ENCODE results near the gene CYP2W1.

The CYP2W1 gene

DNA sequence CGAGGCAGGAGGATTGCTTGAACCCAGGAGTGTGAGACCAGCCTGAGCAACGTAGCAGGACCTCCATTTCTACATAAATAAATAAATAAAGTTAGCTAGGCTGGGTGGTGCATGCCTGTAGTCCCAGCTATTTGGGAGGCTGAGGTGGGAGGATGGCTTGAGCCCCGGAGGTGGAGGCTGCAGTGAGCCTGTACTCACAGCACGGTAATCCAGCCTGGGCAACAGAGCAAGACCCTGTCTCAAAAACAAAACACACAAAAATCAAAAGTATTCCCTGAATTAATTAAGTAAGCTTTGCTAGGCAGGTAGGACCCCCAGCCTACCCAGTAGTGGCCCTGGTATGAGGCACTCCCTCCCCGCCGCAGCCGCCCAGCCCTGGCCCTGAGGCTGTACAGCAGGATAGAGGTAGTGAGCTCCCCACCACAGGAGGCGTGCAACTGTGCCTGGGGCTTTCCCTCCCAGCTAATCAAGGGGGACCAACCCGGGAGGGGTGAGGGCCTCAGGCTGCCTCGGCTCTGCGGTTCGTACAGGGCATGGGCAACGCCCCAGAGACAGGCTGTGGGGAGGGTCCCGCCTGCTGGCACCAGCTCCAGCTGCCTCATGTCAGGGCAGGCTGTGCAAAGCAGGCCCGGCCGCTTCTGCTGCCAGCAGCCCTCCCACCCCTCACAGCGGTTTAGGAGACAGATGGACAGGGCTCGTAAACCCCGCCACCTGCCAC is 1.0 kb upstream of the CYP2W1 start:
- DNase-seq (ENCODE audit: low read depth in 4 of 4, low spot score in 1 of 4) = no peak

DNA sequence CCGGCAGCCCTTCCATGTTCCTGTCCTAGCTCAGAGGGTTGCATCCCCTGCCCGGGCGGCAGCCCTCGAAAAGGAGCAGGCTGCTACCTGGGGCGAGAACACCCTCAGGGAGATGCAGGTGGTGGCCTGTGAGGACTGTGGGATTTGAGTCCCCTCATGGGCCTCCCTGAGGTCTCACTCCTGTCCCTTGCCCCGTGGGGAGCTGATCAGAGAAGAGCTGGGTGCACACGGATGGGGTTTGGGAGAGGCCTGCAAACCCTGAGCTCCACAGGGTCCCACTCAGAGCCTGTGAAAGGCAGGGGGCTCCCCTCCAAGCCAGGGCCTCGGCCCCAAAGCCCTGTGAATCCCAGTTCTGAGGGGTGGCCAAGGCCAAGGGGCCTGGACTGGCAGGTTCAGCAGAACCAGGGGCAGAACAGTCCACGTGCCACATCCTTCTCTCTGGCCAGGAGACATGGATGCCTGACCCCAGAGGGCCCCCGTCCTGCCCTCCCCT is 424 bp upstream of the CYP2W1 start:
- DNase-seq (ENCODE audit: low read depth in 4 of 4, low spot score in 1 of 4) = no peak

DNA sequence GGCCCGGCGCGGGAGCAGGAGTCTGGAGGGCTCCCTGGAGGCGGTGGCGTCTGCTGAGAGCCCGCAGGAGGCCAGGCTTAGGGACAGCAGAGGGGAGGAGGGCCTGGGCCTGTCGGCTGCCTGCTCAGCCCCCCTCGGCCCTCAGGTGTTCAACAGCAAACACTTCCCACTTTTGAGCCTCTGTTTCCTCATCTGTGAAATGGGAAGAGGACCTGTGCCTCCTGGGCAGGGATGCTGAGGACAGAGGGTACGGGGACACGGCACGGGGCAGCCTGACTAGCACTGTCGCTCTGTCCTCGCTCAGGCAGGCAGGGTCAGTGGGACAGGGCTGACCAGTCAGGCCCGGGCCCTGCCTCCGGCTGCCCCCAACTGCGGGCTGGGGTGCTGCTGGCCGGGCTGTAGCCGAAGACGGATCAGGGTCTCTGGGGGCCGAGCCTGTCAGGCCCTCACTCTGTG is 663 bp downstream of the CYP2W1 start:
- DNase-seq (ENCODE audit: low read depth in 4 of 4, low spot score in 1 of 4) = no peak

- DNase-seq (ENCODE audit: low read depth in 4 of 4, low spot score in 1 of 4) = no peak
Measured at GRCh38 chr7:984361-985126, 1.6 kb downstream of the CYP2W1 start.

- no peak for DNase-seq (ENCODE audit: low read depth in 4 of 4, low spot score in 1 of 4)
Measured at GRCh38 chr7:985127-985416, 2.1 kb downstream of the CYP2W1 start.

- no peak for DNase-seq (ENCODE audit: low read depth in 4 of 4, low spot score in 1 of 4)
Measured at GRCh38 chr7:985915-986741, 3.1 kb downstream of the CYP2W1 start.

DNA sequence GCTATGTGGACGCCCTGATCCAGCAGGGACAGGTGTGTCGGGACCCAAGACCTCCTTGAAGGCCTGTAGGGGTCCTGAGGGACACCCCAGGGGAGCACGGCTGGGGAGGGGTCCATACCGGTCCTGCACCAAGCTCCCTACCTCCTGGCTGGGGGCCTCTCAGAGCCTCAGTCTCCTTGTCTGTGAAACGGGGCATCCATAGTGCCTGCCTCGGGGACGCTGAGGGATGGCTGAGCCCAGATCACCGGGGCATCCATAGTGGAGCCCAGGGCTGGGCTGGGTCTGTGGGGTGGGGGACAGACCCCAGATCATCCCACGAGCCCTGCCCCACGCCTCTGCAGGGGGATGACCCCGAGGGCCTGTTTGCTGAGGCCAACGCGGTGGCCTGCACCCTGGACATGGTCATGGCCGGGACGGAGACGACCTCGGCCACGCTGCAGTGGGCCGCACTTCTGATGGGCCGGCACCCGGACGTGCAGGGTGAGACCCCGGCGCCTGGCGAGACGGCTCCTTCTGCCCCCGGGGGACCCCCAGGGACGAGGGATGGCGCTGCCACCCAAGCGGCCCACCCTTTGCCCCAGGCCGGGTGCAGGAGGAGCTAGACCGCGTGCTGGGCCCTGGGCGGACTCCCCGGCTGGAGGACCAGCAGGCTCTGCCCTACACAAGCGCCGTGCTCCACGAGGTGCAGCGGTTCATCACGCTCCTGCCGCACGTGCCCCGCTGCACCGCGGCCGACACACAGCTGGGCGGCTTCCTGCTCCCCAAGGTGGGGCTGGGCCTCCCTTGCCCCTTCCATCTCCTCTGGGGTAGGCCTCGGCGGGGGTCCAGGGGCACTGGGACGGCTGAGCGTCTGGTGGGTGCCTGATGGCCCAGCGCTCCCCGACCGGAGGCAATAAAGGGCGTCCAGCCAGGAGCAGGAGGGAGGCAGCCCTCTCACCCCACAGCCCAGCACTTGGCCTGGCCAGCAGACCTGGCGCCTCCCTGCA is 4.1 kb downstream of the CYP2W1 start:
- DNase-seq (ENCODE audit: low read depth in 4 of 4, low spot score in 1 of 4) = no peak

GRCh38 chr7:987909-988308 is 4.9 kb downstream of the CYP2W1 start:
- DNase-seq (ENCODE audit: low read depth in 4 of 4, low spot score in 1 of 4) = no peak

GRCh38 chr7:988426-988911 is 5.5 kb downstream of the CYP2W1 start:
- no peak for DNase-seq (ENCODE audit: low read depth in 4 of 4, low spot score in 1 of 4)

DNA sequence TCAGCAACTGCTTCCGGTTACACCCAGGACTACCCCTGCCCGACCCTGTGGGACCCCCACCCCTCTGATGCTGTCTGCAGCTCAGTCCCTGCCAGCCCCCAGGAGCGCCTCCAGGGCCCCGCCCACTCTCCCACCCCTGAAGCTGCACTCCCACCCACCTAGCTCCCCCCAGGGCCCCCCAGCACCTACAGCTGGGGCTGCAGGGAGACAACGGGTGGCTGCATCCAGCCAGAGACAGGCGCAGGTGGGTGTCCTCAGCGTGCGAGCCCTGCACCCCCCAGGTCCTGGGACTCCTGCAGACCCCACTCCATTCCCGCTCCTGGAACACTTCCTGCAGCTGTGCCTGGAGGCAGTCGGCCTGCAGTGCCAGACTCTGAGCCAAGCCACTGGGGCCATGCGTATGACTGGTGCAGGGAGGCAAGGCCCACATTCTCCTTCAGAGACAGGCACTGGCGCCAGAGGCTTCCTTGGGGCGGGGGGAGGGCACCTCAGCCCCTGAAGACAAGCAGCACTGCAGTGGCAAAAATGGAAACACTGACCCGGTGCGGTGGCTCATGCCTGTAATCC is 6.1 kb downstream of the CYP2W1 start:
- DNase-seq (ENCODE audit: low read depth in 4 of 4, low spot score in 1 of 4) = no peak

DNA sequence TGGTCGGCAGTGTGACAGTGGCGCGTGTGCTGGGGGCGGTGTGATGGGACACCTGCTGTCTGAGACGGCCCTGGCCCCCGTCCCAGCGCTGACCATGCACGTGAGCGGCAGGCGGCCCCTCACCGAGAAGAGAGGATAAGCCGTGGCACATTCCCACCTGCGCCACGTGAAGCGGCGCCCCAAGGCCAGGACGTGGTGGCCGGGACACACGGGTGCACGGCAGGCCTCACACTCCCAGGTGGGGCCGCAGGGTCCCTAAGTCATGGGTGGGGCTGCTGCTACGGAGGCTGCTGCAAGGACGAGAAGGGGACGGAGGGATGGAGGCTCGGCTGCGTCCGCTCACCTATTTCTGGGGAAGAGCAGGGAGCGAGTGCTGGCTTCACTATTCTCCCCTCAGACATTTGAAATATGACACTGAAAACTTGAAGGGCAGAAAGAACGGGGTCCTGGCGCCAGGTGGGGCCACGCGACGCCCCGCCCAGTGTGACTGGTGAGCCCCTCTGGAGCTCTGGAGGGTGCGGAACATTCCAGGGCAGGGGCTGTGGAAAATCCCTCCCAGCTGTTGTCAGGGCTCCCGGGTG is 7.5 kb downstream of the CYP2W1 start:
- no peak for DNase-seq (ENCODE audit: low read depth in 4 of 4, low spot score in 1 of 4)

- no peak for DNase-seq (ENCODE audit: low read depth in 4 of 4, low spot score in 1 of 4)
Measured at GRCh38 chr7:990933-991728, 8.2 kb downstream of the CYP2W1 start.

DNA sequence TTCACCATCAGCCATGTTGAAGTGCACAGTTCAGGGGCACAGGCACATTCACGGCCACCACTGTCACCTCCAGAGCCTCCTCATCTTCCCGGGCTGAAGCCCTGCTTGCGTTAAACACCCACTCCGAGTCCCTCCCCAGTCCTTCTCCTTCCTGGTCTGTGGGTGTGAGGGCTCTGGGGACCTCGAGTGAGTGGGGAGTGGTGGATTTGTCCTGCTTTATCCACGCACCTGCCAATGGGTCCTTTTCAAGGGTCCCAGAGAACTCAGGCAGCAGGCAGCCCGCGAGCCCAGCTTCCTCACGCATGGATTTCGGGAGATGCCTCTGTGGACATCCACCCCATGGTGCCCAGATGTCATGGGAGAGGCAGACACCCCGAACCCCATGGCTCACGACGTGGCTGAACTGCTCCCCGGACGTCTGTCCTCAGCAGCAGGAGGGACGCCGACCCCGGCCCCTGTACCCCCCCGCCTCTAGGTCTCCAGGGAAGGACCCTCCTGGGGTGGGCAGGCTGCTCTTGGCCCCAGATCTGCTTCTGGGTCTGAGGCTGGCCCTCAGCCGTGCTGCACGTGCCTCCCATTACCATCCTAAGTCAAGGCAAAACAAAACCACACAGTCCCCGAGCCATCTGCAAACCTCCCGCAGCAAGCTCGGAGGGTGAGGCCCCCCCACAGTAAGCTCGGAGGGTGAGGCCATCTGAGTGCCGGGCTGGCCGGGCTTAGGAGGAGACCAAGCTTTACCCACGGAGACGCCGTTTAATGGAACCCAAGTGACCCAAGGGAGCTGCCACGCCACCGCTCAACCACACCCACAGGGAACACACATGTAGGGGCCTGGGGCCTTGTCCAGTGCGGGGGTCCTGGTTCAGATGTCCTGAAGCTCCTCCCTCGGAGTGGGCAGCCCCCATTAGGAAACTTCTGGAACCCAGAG is 9.0 kb downstream of the CYP2W1 start:
- no peak for DNase-seq (ENCODE audit: low read depth in 4 of 4, low spot score in 1 of 4)

DNA sequence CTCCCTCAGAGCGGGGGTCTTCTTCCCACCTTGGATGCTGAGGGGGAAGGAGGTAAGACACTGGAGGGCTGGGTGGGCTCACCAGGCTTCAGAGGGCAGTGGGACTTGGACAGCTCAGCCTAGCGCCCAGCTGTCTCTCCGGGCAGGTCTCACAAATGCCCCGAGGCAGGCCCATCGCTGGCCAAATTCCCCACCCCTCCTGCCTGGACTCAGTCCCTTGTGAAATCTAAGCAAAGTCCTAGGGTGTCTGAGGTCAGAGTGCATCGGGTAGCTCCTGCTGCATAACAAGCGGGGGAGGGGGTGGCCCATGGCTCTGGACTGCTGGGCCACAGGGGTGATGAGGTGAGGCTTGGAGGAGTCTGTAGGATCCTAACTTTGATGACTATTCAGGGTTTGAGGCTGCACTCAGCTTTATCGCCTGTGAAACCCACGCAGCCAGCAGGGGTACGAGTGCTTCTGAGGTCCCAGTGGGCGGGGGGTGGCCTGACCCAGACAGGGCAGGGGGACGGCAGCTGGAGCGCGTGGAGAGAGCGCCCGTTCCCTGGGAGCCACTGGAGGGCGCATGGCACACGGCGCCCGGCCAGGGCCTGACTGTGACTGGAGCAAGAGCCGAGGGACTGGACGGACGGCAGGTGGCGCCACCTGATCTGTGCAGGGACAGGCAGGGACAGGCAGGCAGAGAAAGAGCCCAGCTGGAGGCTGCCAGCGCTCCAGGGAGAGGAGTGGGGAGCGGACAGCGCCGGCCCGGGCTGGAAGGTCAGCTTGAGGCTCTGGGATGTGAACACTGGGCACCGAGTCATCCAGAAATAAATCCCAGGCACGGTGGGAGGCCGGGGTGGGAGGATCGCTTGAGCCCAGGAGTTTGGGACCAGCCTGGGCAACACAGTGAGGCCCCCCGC is 10.0 kb downstream of the CYP2W1 start:
- peak; percentile 91 to 94 (median 92) for DNase-seq (ENCODE audit: low read depth in 4 of 4, low spot score in 1 of 4)

GRCh38 chr7:994592-995308 is 11.8 kb downstream of the CYP2W1 start:
- no peak for DNase-seq (ENCODE audit: low read depth in 4 of 4, low spot score in 1 of 4)

DNA sequence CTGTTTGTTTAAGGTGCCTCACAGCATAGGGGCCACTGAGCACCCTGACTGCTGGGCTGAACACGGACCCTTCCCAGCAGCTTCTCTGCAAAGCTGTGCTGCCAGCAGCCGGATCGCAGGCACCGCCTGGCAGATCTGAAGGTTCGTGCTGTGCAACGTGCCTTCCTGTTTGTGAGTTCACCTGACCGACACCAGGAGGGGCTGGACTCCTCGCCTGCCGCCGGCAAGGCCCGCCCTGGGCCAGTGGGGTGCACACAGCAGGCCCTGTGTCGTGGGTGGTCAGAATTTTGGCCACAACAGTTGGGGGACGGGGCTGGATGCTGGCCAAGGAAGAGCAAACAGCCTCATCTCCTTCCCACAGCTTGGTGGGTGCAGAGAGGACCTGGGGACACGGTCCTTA is 12.6 kb downstream of the CYP2W1 start:
- DNase-seq (ENCODE audit: low read depth in 4 of 4, low spot score in 1 of 4) = no peak

All from stimulated activated CD4-positive, alpha-beta T cell treated with anti-CD3 and anti-CD28 coated beads, Interleukin-1b, Interleukin-23, amount 100 ng/mL, for 24 hours (primary cell).